A549 (cell line): ENCODE results near the gene EFNA5. TPM values are rescaled to one million over a fixed set of nuclear protein-coding genes. Genes with fewer than 3 reads are reported as not detected.

ENCODE experiments used
- ATAC-seq, 2 experiments: fragments of 200-7000 bp in 1 of 2; fragments of >200 bp in 1 of 2; cut with Nextera tagmentation in 1 of 2; cut with Tn5 transposase in 1 of 2; 3 replicates each; pipeline versions ENCODE4 v1.8.0 to v1.9.1; 2018 to 2020; ENCODE audit warnings: mild to moderate bottlenecking in 1 of 2, moderate library complexity in 1 of 2
- CTCF ChIA-PET: fragments of 300-600 bp; sonication (Branson Sonifier 250); formaldehyde crosslinking; extraction: SDS; loops from one replicate; lab custom pipeline; 2021; ENCODE audit warnings: antibody characterized with exemption, inconsistent platforms; lab: Yijun Ruan, JAX
- POLR2A ChIA-PET: fragments of 350-600 bp; formaldehyde crosslinking; extraction: SDS; loops from one replicate; lab custom pipeline; 2021; ENCODE audit warnings: antibody characterized with exemption, inconsistent platforms; lab: Yijun Ruan, JAX
- DNase-seq, 2 experiments: peaks; one replicate each; pipeline versions ENCODE4 v3.0.0 to v3.0.0-alpha.2; 2011 to 2016; ENCODE audit warnings: low read depth in 1 of 2, low spot score in 1 of 2
- FAIRE-seq: peaks from 2 replicates; lab custom pipeline; 2011; peaks lifted over from hg19 to GRCh38; lab: Jason Lieb, UNC
- H3K27ac ChIP-seq, 2 experiments: fragments of >200 bp; sonication (Bioruptor Twin); formaldehyde crosslinking; 3 replicates each; pipeline ENCODE4 v1.5.1; 2016 to 2017
- H3K4me1 ChIP-seq: fragments of >200 bp; sonication (Bioruptor Twin); formaldehyde crosslinking; 3 replicates; pipeline ENCODE4 v1.6.1; 2016
- H3K4me2 ChIP-seq: fragments of >200 bp; sonication (Bioruptor Twin); formaldehyde crosslinking; 3 replicates; pipeline ENCODE4 v1.6.1; 2016
- H3K4me3 ChIP-seq: fragments of >200 bp; sonication (Bioruptor Twin); formaldehyde crosslinking; 3 replicates; pipeline ENCODE4 v1.5.1; 2016
- H3K9me3 ChIP-seq: fragments of >200 bp; sonication (Bioruptor Twin); formaldehyde crosslinking; 3 replicates; pipeline ENCODE4 v1.6.1; 2016
- CHD2 ChIP-seq: fragments of 150-350 bp; IDR thresholded peaks from 2 replicates; pipeline ENCODE4 v1.6.1; 2014; ENCODE audit warnings: low read length; ENCODE audit not compliant: partially characterized antibody
- CHD4 ChIP-seq: fragments of 200-600 bp; sonication (generic); IDR thresholded peaks from 2 replicates; pipeline ENCODE4 v1.6.1; 2016; ENCODE audit warnings: antibody characterized with exemption, mild to moderate bottlenecking, borderline replicate concordance
- FOXS1 ChIP-seq: fragments of 250-450 bp; sonication (Bioruptor Pico); IDR thresholded peaks from 2 replicates; pipeline ENCODE4 v1.5.0; 2020; ENCODE audit warnings: mild to moderate bottlenecking, moderate library complexity
- GATA3 ChIP-seq: IDR thresholded peaks from 2 replicates; pipeline ENCODE4 v1.6.1; 2012; ENCODE audit warnings: borderline replicate concordance
- HDAC2 ChIP-seq: fragments of 200-600 bp; sonication (generic); IDR thresholded peaks from 2 replicates; pipeline ENCODE4 v1.6.1; 2016
- JUN ChIP-seq, 2 experiments: fragments of >200 bp; sonication (Bioruptor Twin); formaldehyde crosslinking; IDR thresholded peaks; 2 replicates in 1 of 2; 3 replicates in 1 of 2; pipeline ENCODE4 v1.6.1; 2016 to 2017
- JUNB ChIP-seq: fragments of >200 bp; sonication (Bioruptor Twin); formaldehyde crosslinking; IDR thresholded peaks from 2 replicates; pipeline ENCODE4 v1.6.1; 2016
- MYC ChIP-seq: IDR thresholded peaks from 2 replicates; pipeline ENCODE4 v1.6.1; 2012; ENCODE audit warnings: mild to moderate bottlenecking, inconsistent platforms, low read length, improper control_type of control experiment, borderline replicate concordance
- PHF8 ChIP-seq: fragments of 200-600 bp; sonication (generic); IDR thresholded peaks from 2 replicates; pipeline ENCODE4 v1.6.1; 2016; ENCODE audit warnings: low read depth, mild to moderate bottlenecking, antibody characterized with exemption, moderate library complexity, borderline replicate concordance
- POLR2A ChIP-seq: IDR thresholded peaks from 2 replicates; pipeline ENCODE4 v1.6.1; 2012; ENCODE audit warnings: mild to moderate bottlenecking, low read length
- POLR2AphosphoS2 ChIP-seq: conservative IDR thresholded peaks from 2 replicates; pipeline ENCODE4 v1.6.1; 2012; ENCODE audit warnings: low read length, improper control_type of control experiment, inconsistent platforms
- RAD21 ChIP-seq, 2 experiments: fragments of >200 bp in 1 of 2; sonication (Bioruptor Twin) in 1 of 2; formaldehyde crosslinking in 1 of 2; IDR thresholded peaks in 1 of 2; conservative IDR thresholded peaks in 1 of 2; 2 replicates in 1 of 2; 3 replicates in 1 of 2; pipeline ENCODE4 v1.6.1; 2012 to 2018; ENCODE audit warnings: inconsistent platforms in 1 of 2
- RARB ChIP-seq: fragments of 250-450 bp; sonication (Bioruptor Pico); IDR thresholded peaks from 2 replicates; pipeline ENCODE4 v1.8.0; 2021; ENCODE audit warnings: mild to moderate bottlenecking, moderate library complexity
- SMC3 ChIP-seq: fragments of >200 bp; sonication (Bioruptor Twin); formaldehyde crosslinking; IDR thresholded peaks from 3 replicates; pipeline ENCODE4 v1.6.1; 2018; ENCODE audit warnings: inconsistent platforms
- SREBF2 ChIP-seq: fragments of 450-650 bp; IDR thresholded peaks from 2 replicates; pipeline ENCODE4 v1.6.1; 2014; ENCODE audit warnings: mild to moderate bottlenecking, moderate library complexity
- ZSCAN20 ChIP-seq: fragments of 250-450 bp; sonication (Bioruptor Pico); IDR thresholded peaks from 2 replicates; pipeline ENCODE4 v1.8.0; 2022; ENCODE audit warnings: mild to moderate bottlenecking, moderate library complexity
- whole genome bisulfite sequencing: methylation state at CpG from one replicate; pipeline ENCODE4 v1.1.6; 2017; ENCODE audit errors: missing lambda C conversion rate; 5-methylcytosine and 5-hydroxymethylcytosine counted together
- polyA plus RNA-seq, 4 experiments: library from polyadenylated mRNA; depleted of rRNA in 3 of 4; stranded (reverse); fragments of >200 nt; fragmentation: RNase III in 1 of 4; extraction: RNeasy Plus Mini Kit Qiagen cat#74134 plus additional on column Dnase treatment in 1 of 4; gene quantifications; 2 replicates in 3 of 4; 3 replicates in 1 of 4; pipeline ENCODE4 v1.2.3, GENCODE V29; 2011 to 2017
- TF ChIP-seq, protein P1 (sequence below): fragments of >200 bp; sonication (Bioruptor Twin); formaldehyde crosslinking; IDR thresholded peaks from 3 replicates; pipeline ENCODE4 v1.6.1; 2016
- TF ChIP-seq, protein P2 (sequence below): fragments of 450-650 bp; IDR thresholded peaks from 2 replicates; pipeline ENCODE4 v1.6.1; 2014; ENCODE audit warnings: antibody characterized with exemption
- TF ChIP-seq, protein P3 (sequence below): IDR thresholded peaks from 2 replicates; pipeline ENCODE4 v1.6.1; 2012
- TF ChIP-seq, protein P4 (sequence below): fragments of 200-600 bp; sonication (generic); IDR thresholded peaks from 2 replicates; pipeline ENCODE4 v1.6.1; 2016; ENCODE audit warnings: antibody characterized with exemption, mild to moderate bottlenecking, moderate library complexity
- TF ChIP-seq, protein P5 (sequence below): IDR thresholded peaks from 2 replicates; pipeline ENCODE4 v1.6.1; 2012; ENCODE audit warnings: low read depth, borderline replicate concordance
- TF ChIP-seq, protein P6 (sequence below): fragments of 250-450 bp; sonication (Bioruptor Pico); IDR thresholded peaks from 2 replicates; pipeline ENCODE4 v1.5.0; 2020; ENCODE audit warnings: low read depth, mild to moderate bottlenecking, moderate library complexity
- TF ChIP-seq, protein P7 (sequence below): fragments of 250-450 bp; sonication (Bioruptor Pico); IDR thresholded peaks from 2 replicates; pipeline ENCODE4 v1.5.0; 2021; ENCODE audit warnings: mild to moderate bottlenecking, moderate library complexity, borderline replicate concordance

Gene EFNA5
- polyA plus RNA-seq, 2 of the 4 experiments (the other 2 are of a cell fraction), result 8.5 to 20.7 TPM

DNA sequence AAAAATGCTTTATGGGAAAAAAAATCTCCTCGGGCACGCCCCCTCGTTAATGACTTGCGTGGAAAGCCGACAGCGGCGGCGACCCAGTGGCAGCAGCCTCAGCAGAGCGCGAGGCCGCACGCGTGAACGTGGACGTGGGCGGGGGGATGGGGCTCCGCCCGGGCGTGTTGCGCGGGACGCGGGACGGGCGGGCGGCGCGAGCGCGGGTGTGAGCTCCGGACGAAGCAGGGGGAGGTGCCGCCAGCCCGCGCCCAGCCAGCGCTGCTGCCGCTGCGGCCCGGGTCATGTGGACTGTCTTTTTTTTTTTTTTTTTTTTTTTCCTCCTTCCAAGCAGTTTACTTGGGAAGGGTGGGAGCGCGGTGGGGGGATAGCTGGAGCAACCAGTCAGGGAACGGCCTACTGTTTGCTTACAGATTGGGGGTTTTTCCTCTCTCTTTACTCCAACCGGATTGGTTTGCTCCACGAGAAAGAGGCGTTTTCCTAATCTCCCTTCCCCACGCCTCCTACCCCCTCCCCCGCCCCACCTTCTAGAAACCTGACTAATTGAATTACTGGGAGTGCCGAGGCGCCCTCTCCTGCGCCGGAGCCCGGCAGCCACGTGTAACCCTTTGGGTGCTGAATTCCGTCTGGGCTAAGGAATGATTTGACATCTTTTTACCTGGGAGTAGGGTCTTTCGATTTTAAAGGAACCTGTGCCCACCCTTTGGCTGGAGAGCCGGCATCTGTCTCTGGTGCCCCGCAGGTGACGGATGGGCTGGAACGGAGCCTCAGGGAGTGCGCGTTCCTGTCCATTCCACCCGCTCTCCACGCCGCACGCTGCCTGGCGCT is 1.7 kb upstream of the EFNA5 start (continued):
- TF ChIP-seq, protein P1, sequence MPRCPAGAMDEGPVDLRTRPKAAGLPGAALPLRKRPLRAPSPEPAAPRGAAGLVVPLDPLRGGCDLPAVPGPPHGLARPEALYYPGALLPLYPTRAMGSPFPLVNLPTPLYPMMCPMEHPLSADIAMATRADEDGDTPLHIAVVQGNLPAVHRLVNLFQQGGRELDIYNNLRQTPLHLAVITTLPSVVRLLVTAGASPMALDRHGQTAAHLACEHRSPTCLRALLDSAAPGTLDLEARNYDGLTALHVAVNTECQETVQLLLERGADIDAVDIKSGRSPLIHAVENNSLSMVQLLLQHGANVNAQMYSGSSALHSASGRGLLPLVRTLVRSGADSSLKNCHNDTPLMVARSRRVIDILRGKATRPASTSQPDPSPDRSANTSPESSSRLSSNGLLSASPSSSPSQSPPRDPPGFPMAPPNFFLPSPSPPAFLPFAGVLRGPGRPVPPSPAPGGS, result peak; percentile 78; the same call in 2 of the 3 replicates
- no peak for TF ChIP-seq SREBF2
- TF ChIP-seq, protein P2, sequence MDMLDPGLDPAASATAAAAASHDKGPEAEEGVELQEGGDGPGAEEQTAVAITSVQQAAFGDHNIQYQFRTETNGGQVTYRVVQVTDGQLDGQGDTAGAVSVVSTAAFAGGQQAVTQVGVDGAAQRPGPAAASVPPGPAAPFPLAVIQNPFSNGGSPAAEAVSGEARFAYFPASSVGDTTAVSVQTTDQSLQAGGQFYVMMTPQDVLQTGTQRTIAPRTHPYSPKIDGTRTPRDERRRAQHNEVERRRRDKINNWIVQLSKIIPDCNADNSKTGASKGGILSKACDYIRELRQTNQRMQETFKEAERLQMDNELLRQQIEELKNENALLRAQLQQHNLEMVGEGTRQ, result 0 out of 2 replicates have a peak, but pooled peaks have one; percentile 37
- no peak; a peak in 2 of 5 replicates for TF ChIP-seq RAD21 (conservative IDR thresholded peaks at IDR 0.05 in 1 of 2, IDR thresholded peaks at IDR 0.05 in 1 of 2)
- TF ChIP-seq PHF8, result peak; percentile 69; the same call in 1 of the 2 replicates
- no peak for TF ChIP-seq RARB (CRISPR knock-in tag)
- TF ChIP-seq, protein P3, sequence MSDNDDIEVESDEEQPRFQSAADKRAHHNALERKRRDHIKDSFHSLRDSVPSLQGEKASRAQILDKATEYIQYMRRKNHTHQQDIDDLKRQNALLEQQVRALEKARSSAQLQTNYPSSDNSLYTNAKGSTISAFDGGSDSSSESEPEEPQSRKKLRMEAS, result peak; percentile 95
- TF ChIP-seq JUNB, result no peak
- TF ChIP-seq SMC3, result peak; percentile 36; the same call in 1 of the 3 replicates

DNA sequence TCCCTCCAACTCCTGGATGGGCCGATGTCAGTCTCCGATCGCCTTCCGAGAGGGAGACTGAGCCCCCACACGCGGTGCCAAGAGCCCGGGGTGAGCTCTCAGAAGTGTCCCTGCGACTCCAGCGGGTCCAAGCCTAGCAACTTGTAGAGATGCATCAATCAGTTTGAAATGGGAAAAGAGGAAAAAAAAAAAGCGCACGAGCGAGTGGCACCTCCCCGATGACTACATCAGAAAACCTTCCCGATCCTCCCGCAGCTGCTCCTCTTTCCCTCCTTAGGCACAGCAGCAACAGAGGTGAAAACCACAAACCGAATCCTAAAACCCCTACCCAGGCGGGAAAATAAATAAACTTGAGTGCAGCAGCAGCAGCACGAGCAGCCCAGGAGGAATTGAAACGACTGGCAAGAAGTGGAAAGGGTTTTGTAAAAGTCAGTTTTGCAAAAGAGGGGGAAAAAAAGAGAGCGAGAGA is 1.0 kb upstream of the EFNA5 start:
- Histone ChIP-seq H3K27ac (peak overlapping the region; percentile 90 to 99), H3K4me3 (peak overlapping the region; percentile 69), H3K4me2 (peak overlapping the region; percentile 93), H3K4me1 (peaks cover 24% of the 10 kb centered on the region), H3K9me3 (no peaks in the 10 kb centered on the region)
- 1% methylated on average over 20 of the region's 20 CpGs for WGBS
- peak; percentile 24 to 34 for ATAC-seq
- peak; percentile 78 to 82 for DNase-seq
- no peak for FAIRE-seq
- ChIA-PET POLR2A (interaction anchor here (0.6 to 1.8 kb wide), 18 partner anchors 11 to 1676 kb away, joined by 3 to 14 read pairs (median 4); partner anchors contain the start of gene FBXL17), CTCF (interaction anchor here (0.6 to 1.1 kb wide), 5 partner anchors 11 to 949 kb away, joined by 3 to 4 read pairs (median 3); no protein-coding TSS in a partner anchor)
- TF ChIP-seq POLR2A, result no peak
- TF ChIP-seq FOXS1 (CRISPR knock-in tag), result no peak
- TF ChIP-seq MYC, result 0 out of 2 replicates have a peak, but pooled peaks have one; percentile 23
- no peak for TF ChIP-seq POLR2AphosphoS2
- no peak for TF ChIP-seq CHD2
- TF ChIP-seq HDAC2, result peak; percentile 41; the same call in 1 of the 2 replicates
- no peak for TF ChIP-seq CHD4
- TF ChIP-seq JUNB, result no peak
- TF ChIP-seq, protein P4, sequence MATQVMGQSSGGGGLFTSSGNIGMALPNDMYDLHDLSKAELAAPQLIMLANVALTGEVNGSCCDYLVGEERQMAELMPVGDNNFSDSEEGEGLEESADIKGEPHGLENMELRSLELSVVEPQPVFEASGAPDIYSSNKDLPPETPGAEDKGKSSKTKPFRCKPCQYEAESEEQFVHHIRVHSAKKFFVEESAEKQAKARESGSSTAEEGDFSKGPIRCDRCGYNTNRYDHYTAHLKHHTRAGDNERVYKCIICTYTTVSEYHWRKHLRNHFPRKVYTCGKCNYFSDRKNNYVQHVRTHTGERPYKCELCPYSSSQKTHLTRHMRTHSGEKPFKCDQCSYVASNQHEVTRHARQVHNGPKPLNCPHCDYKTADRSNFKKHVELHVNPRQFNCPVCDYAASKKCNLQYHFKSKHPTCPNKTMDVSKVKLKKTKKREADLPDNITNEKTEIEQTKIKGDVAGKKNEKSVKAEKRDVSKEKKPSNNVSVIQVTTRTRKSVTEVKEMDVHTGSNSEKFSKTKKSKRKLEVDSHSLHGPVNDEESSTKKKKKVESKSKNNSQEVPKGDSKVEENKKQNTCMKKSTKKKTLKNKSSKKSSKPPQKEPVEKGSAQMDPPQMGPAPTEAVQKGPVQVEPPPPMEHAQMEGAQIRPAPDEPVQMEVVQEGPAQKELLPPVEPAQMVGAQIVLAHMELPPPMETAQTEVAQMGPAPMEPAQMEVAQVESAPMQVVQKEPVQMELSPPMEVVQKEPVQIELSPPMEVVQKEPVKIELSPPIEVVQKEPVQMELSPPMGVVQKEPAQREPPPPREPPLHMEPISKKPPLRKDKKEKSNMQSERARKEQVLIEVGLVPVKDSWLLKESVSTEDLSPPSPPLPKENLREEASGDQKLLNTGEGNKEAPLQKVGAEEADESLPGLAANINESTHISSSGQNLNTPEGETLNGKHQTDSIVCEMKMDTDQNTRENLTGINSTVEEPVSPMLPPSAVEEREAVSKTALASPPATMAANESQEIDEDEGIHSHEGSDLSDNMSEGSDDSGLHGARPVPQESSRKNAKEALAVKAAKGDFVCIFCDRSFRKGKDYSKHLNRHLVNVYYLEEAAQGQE, result no peak
- TF ChIP-seq RAD21 (conservative IDR thresholded peaks at IDR 0.05 in 1 of 2, IDR thresholded peaks at IDR 0.05 in 1 of 2), result 0 out of 5 replicates have a peak, but pooled peaks of 1 of the 2 experiments have one; percentile 3
- TF ChIP-seq, protein P5, sequence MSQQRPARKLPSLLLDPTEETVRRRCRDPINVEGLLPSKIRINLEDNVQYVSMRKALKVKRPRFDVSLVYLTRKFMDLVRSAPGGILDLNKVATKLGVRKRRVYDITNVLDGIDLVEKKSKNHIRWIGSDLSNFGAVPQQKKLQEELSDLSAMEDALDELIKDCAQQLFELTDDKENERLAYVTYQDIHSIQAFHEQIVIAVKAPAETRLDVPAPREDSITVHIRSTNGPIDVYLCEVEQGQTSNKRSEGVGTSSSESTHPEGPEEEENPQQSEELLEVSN, result peak; percentile 59; the same call in 1 of the 2 replicates
- TF ChIP-seq, protein P2, result no peak
- TF ChIP-seq, protein P6, sequence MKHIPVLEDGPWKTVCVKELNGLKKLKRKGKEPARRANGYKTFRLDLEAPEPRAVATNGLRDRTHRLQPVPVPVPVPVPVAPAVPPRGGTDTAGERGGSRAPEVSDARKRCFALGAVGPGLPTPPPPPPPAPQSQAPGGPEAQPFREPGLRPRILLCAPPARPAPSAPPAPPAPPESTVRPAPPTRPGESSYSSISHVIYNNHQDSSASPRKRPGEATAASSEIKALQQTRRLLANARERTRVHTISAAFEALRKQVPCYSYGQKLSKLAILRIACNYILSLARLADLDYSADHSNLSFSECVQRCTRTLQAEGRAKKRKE (CRISPR knock-in tag), result no peak
- no peak for TF ChIP-seq JUN (IDR thresholded peaks at IDR 0.05)
- TF ChIP-seq GATA3, result no peak
- TF ChIP-seq, protein P7, sequence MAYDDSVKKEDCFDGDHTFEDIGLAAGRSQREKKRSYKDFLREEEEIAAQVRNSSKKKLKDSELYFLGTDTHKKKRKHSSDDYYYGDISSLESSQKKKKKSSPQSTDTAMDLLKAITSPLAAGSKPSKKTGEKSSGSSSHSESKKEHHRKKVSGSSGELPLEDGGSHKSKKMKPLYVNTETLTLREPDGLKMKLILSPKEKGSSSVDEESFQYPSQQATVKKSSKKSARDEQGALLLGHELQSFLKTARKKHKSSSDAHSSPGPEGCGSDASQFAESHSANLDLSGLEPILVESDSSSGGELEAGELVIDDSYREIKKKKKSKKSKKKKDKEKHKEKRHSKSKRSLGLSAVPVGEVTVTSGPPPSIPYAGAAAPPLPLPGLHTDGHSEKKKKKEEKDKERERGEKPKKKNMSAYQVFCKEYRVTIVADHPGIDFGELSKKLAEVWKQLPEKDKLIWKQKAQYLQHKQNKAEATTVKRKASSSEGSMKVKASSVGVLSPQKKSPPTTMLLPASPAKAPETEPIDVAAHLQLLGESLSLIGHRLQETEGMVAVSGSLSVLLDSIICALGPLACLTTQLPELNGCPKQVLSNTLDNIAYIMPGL, result no peak
- TF ChIP-seq ZSCAN20, result no peak
